ENCODE results near the gene SLCO4C1. TPM values are rescaled to one million over a fixed set of nuclear protein-coding genes. Genes with fewer than 3 reads are reported as not detected.

The SLCO4C1 gene
- total and polyA plus RNA-seq, 9 of the 15 experiments (the other 6 are each of a cell fraction or from before 2014, with no cell fraction given) = 0.04 to 1.1 (median 0.13) TPM; not detected in 1

- no peak overlapping the region for H2AFZ ChIP-seq (ENCODE audit: low read depth, low read length)
- 4% methylated on average over 4 of the region's 4 CpGs for WGBS (ENCODE audit: insufficient coverage, low coverage, missing lambda C conversion rate)
- no peak overlapping the region for H3K4me3 ChIP-seq
- BruUV-seq (replicated peaks) = no TSS peak
- H3K79me2 ChIP-seq (ENCODE audit: control insufficient read depth, insufficient read depth, low read length) = no peaks in the 10 kb centered on the region
- intact Hi-C loops (cut with micrococcal nuclease) = no loop called here
- FAIRE-seq (no peak), DNase-seq (ENCODE audit: extremely low read depth in 1 of 4, low spot score in 3 of 4) (no peak), ATAC-seq (no peak)
- H3K36me3 ChIP-seq (ENCODE audit: control insufficient read depth, insufficient read depth, low read length) = no peaks in the 10 kb centered on the region
- H3K9me3 ChIP-seq (replicated peaks; ENCODE audit: control insufficient read depth, insufficient read depth, low read depth, low read length) = no peaks in the 10 kb centered on the region
- H3K9ac ChIP-seq (ENCODE audit: insufficient read depth in 1 of 2, low read depth in 2 of 2, low read length in 2 of 2) = no peak overlapping the region
- no peak overlapping the region for H3K4me2 ChIP-seq (ENCODE audit: insufficient read depth, low read length)
- ChIA-PET POLR2A (no interaction called here), CTCF (ENCODE audit: low intra/inter-chr PET ratio) (no interaction called here)
- H4K20me1 ChIP-seq (replicated peaks; ENCODE audit: control insufficient read depth, insufficient read depth, low read length) = no peaks in the 10 kb centered on the region
- no peaks in the 10 kb centered on the region for H3K4me1 ChIP-seq (replicated peaks in 1 of 2; ENCODE audit: control insufficient read depth in 2 of 2, insufficient read depth in 2 of 2, low read length in 2 of 2)
- no peaks in the 10 kb centered on the region for H3K9me1 ChIP-seq (ENCODE audit: control insufficient read depth, insufficient read depth, low read length)
- in situ Hi-C loops (cut with MboI) = no loop called here
- TF ChIP-seq ZFP30 (CRISPR knock-in tag; IDR thresholded peaks at IDR 0.05; ENCODE audit: borderline replicate concordance) = no peak
- TF ChIP-seq SMAD2 (IDR thresholded peaks at IDR 0.05; ENCODE audit: low read depth, low read length) = no peak
- TF ChIP-seq TRIM24 (IDR thresholded peaks at IDR 0.05) = no peak
- TF ChIP-seq LCOR (CRISPR knock-in tag; IDR thresholded peaks at IDR 0.05) = no peak
- TF ChIP-seq MED1 (CRISPR knock-in tag; IDR thresholded peaks at IDR 0.05; ENCODE audit: borderline replicate concordance) = no peak
- TF ChIP-seq, protein P1, sequence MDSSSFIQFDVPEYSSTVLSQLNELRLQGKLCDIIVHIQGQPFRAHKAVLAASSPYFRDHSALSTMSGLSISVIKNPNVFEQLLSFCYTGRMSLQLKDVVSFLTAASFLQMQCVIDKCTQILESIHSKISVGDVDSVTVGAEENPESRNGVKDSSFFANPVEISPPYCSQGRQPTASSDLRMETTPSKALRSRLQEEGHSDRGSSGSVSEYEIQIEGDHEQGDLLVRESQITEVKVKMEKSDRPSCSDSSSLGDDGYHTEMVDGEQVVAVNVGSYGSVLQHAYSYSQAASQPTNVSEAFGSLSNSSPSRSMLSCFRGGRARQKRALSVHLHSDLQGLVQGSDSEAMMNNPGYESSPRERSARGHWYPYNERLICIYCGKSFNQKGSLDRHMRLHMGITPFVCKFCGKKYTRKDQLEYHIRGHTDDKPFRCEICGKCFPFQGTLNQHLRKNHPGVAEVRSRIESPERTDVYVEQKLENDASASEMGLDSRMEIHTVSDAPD (CRISPR knock-in tag; IDR thresholded peaks at IDR 0.05) = no peak
- TF ChIP-seq ZNF263 (CRISPR knock-in tag; IDR thresholded peaks at IDR 0.05; ENCODE audit: borderline replicate concordance) = no peak
- TF ChIP-seq TFAM (CRISPR knock-in tag; conservative IDR thresholded peaks at IDR 0.05) = no peak
- no peak for TF ChIP-seq ZNF3 (CRISPR knock-in tag; IDR thresholded peaks at IDR 0.05)
- TF ChIP-seq, protein P2, sequence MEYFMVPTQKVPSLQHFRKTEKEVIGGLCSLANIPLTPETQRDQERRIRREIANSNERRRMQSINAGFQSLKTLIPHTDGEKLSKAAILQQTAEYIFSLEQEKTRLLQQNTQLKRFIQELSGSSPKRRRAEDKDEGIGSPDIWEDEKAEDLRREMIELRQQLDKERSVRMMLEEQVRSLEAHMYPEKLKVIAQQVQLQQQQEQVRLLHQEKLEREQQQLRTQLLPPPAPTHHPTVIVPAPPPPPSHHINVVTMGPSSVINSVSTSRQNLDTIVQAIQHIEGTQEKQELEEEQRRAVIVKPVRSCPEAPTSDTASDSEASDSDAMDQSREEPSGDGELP (CRISPR knock-in tag; IDR thresholded peaks at IDR 0.05; ENCODE audit: borderline replicate concordance) = no peak
- TF ChIP-seq, protein P3, sequence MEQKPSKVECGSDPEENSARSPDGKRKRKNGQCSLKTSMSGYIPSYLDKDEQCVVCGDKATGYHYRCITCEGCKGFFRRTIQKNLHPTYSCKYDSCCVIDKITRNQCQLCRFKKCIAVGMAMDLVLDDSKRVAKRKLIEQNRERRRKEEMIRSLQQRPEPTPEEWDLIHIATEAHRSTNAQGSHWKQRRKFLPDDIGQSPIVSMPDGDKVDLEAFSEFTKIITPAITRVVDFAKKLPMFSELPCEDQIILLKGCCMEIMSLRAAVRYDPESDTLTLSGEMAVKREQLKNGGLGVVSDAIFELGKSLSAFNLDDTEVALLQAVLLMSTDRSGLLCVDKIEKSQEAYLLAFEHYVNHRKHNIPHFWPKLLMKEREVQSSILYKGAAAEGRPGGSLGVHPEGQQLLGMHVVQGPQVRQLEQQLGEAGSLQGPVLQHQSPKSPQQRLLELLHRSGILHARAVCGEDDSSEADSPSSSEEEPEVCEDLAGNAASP (IDR thresholded peaks at IDR 0.05) = no peak
- TF ChIP-seq TARDBP (IDR thresholded peaks at IDR 0.05) = no peak
- no peak for TF ChIP-seq TEAD2 (tag; IDR thresholded peaks at IDR 0.05)
- TF ChIP-seq ZNF12 (CRISPR knock-in tag; IDR thresholded peaks at IDR 0.05) = no peak
- no peak for TF ChIP-seq FOS (IDR thresholded peaks at IDR 0.05; ENCODE audit: extremely low read depth, insufficient read length)
- TF ChIP-seq CBX3 (IDR thresholded peaks at IDR 0.05; ENCODE audit: borderline replicate concordance in 1 of 2, low read length in 2 of 2) = no peak
- TF ChIP-seq KDM2B (CRISPR knock-in tag; IDR thresholded peaks at IDR 0.05) = no peak
- H3K27ac ChIP-seq (ENCODE audit: extremely low read depth, low read depth, low read length) = no peak overlapping the region
- no peaks in the 10 kb centered on the region for H3K27me3 ChIP-seq (ENCODE audit: control insufficient read depth in 2 of 2, insufficient read depth in 2 of 2, low read length in 2 of 2)
Measured at GRCh38 chr5:102243213-102243612, 52.9 kb downstream of the SLCO4C1 start.

All from K562 (cell line).